Amygdala (tissue), 56 donors: ENCODE results near the gene UBE2G2.

Experiments used
- DNase-seq, 56 donors: peaks; one replicate each; lab custom pipeline; 2025; lab: John Stamatoyannopoulos, UW

UBE2G2 gene

GRCh38 chr21:44792702-44793591, 8.7 kb downstream of the UBE2G2 start:
- peak in 24 of 56 donors; percentile 4 to 53 (median 16) for DNase-seq

GRCh38 chr21:44791993-44792392, 9.6 kb downstream of the UBE2G2 start:
- DNase-seq, result no peak

GRCh38 chr21:44791246-44791645, 10.4 kb downstream of the UBE2G2 start:
- DNase-seq, result no peak

GRCh38 chr21:44790368-44790767, 11.3 kb downstream of the UBE2G2 start:
- DNase-seq, result no peak

GRCh38 chr21:44789880-44790279, 11.7 kb downstream of the UBE2G2 start:
- DNase-seq, result no peak

GRCh38 chr21:44785620-44786335, 15.8 kb downstream of the UBE2G2 start:
- DNase-seq, result no peak

GRCh38 chr21:44784810-44785209, 16.8 kb downstream of the UBE2G2 start:
- no peak for DNase-seq

- no peak for DNase-seq
These were observed 18.5 kb downstream of the UBE2G2 start for GRCh38 chr21:44783020-44783696.

GRCh38 chr21:44780767-44781459, 20.7 kb downstream of the UBE2G2 start:
- DNase-seq, result no peak

- no peak for DNase-seq
These were observed 21.5 kb downstream of the UBE2G2 start for GRCh38 chr21:44780137-44780502.

- DNase-seq, result no peak
These were observed 22.0 kb downstream of the UBE2G2 start for GRCh38 chr21:44779417-44780136.

GRCh38 chr21:44778983-44779382, 22.6 kb downstream of the UBE2G2 start:
- DNase-seq, result no peak

- DNase-seq, result no peak
These were observed 23.1 kb downstream of the UBE2G2 start for GRCh38 chr21:44778499-44778911.

GRCh38 chr21:44778094-44778493, 23.5 kb downstream of the UBE2G2 start:
- DNase-seq, result no peak

GRCh38 chr21:44774972-44775371, 26.6 kb downstream of the UBE2G2 start:
- no peak for DNase-seq

GRCh38 chr21:44773291-44773932, 28.2 kb downstream of the UBE2G2 start:
- no peak for DNase-seq

GRCh38 chr21:44771896-44772525, 29.6 kb downstream of the UBE2G2 start:
- DNase-seq, result no peak

GRCh38 chr21:44767834-44768831, 33.5 kb downstream of the UBE2G2 start:
- DNase-seq, result no peak
